DOHH2 (cell line): Measurements from ENCODE around the gene MDGA2.

ENCODE experiments used
- EZH2phosphoT487 ChIP-seq: fragments of 200-600 bp; sonication (generic); IDR thresholded peaks from 2 replicates; pipeline ENCODE4 v1.6.1; 2017; ENCODE audit warnings: borderline replicate concordance, mild to moderate bottlenecking, antibody characterized with exemption, low read length, moderate library complexity, mixed read lengths
- TF ChIP-seq, protein P1 (sequence below): fragments of 200-600 bp; sonication (generic); IDR thresholded peaks from one replicate; pipeline ENCODE4 v1.5.1; 2014; ENCODE audit warnings: antibody characterized with exemption, mild to moderate bottlenecking, low read depth, low read length; ENCODE audit not compliant: poor library complexity, severe bottlenecking

DNA sequence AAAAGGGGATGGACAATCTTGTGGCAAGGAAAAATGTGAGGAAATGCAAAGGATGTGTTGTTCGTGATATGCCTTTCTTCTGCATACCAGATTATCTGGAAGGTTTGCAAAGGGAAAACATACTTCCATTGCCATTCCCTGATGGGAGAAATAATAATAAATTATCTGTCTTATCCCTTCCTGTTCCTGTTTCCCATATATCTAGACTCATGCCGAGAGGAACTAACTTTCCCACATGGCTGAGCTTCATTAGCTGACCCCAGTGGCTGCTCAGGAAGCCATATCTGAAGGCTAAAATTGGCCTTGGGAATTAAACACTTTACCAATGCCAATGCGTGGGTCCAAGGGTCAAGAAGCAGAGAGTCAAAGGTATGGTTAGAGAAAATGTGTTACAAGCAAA lies 439.8 kb downstream of the MDGA2 start:
- TF ChIP-seq, protein P1, sequence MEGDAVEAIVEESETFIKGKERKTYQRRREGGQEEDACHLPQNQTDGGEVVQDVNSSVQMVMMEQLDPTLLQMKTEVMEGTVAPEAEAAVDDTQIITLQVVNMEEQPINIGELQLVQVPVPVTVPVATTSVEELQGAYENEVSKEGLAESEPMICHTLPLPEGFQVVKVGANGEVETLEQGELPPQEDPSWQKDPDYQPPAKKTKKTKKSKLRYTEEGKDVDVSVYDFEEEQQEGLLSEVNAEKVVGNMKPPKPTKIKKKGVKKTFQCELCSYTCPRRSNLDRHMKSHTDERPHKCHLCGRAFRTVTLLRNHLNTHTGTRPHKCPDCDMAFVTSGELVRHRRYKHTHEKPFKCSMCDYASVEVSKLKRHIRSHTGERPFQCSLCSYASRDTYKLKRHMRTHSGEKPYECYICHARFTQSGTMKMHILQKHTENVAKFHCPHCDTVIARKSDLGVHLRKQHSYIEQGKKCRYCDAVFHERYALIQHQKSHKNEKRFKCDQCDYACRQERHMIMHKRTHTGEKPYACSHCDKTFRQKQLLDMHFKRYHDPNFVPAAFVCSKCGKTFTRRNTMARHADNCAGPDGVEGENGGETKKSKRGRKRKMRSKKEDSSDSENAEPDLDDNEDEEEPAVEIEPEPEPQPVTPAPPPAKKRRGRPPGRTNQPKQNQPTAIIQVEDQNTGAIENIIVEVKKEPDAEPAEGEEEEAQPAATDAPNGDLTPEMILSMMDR: no peak
- no peak for TF ChIP-seq EZH2phosphoT487
